ENCODE measurements around the gene ATF3. TPM values are rescaled to one million over a fixed set of nuclear protein-coding genes. Genes with fewer than 3 reads are reported as not detected.

ATF3 gene
- total RNA-seq, 1 experiment from 2014 or later = 335 TPM

- peaks cover 24% of the 10 kb centered on the region for H3K27me3 ChIP-seq (ENCODE audit: low read length)
- ATAC-seq (no peak), DNase-seq (no peak)
- H3K4me1 ChIP-seq (ENCODE audit: insufficient read depth, low read length) = peaks cover 37% of the 10 kb centered on the region
- H3K36me3 ChIP-seq (ENCODE audit: low read depth, low read length) = peaks cover 11% of the 10 kb centered on the region
- CTCF ChIA-PET = no interaction called here
- intact Hi-C loops (cut with micrococcal nuclease) = no loop called here
- H3K9me2 ChIP-seq (replicated peaks; ENCODE audit: low read length) = no peaks in the 10 kb centered on the region
- H3F3A ChIP-seq (ENCODE audit: low read length, unreplicated experiment) = no peaks in the 10 kb centered on the region
- H3K9ac ChIP-seq (ENCODE audit: low read length) = peak overlapping the region; percentile 84; the same call in 1 of the 2 replicates
- POLR2A ChIA-PET (ENCODE audit: unreplicated experiment) = no interaction called here
- H3K4me3 ChIP-seq (ENCODE audit: low read length) = peak overlapping the region; percentile 83
- H2AFZ ChIP-seq (ENCODE audit: low read length) = no peak overlapping the region
- peaks cover 36% of the 10 kb centered on the region for H3K79me2 ChIP-seq (ENCODE audit: low read length)
- no TSS peak for BruUV-seq (replicated peaks)
- TF ChIP-seq CTCF (conservative IDR thresholded peaks at IDR 0.05; ENCODE audit: low read depth, low read length) (no peak), EZH2 (IDR thresholded peaks at IDR 0.05; ENCODE audit: low read length, unreplicated experiment) (no peak), EZH2phosphoT487 (IDR thresholded peaks at IDR 0.05; ENCODE audit: borderline replicate concordance, low read length) (no peak)
- no peaks in the 10 kb centered on the region for H3K9me3 ChIP-seq (ENCODE audit: low read length)
- H4K20me1 ChIP-seq (ENCODE audit: low read length) = peaks cover 63% of the 10 kb centered on the region
- H3K27ac ChIP-seq (ENCODE audit: low read length) = no peak overlapping the region
- peak overlapping the region; percentile 87 for H3K4me2 ChIP-seq (ENCODE audit: low read length)
Measured at GRCh38 chr1:212610575-212610967, 2.0 kb downstream of the ATF3 start.

- Histone ChIP-seq H3K36me3 (ENCODE audit: low read depth, low read length) (peaks cover 17% of the 10 kb centered on the region), H3K27me3 (ENCODE audit: low read length) (peaks cover 17% of the 10 kb centered on the region), H3K9me3 (ENCODE audit: low read length) (no peaks in the 10 kb centered on the region), H3K4me3 (ENCODE audit: low read length) (peak overlapping the region; percentile 83), H3K9me2 (replicated peaks; ENCODE audit: low read length) (no peaks in the 10 kb centered on the region), H3K79me2 (ENCODE audit: low read length) (peaks cover 36% of the 10 kb centered on the region), H3K4me2 (ENCODE audit: low read length) (peak overlapping the region; percentile 87), H3F3A (ENCODE audit: low read length, unreplicated experiment) (no peaks in the 10 kb centered on the region), H3K9ac (ENCODE audit: low read length) (no peak overlapping the region), H2AFZ (ENCODE audit: low read length) (no peak overlapping the region), H3K4me1 (ENCODE audit: insufficient read depth, low read length) (peaks cover 33% of the 10 kb centered on the region), H3K27ac (ENCODE audit: low read length) (no peak overlapping the region), H4K20me1 (ENCODE audit: low read length) (peaks cover 66% of the 10 kb centered on the region)
- ChIA-PET CTCF (no interaction called here), POLR2A (ENCODE audit: unreplicated experiment) (interaction anchor here (0.6 to 0.7 kb wide), 2 partner anchors 127 to 139 kb away, joined by 6 to 7 read pairs; no protein-coding TSS in a partner anchor)
- intact Hi-C loops (cut with micrococcal nuclease) = no loop called here
- no peak for ATAC-seq
- TF ChIP-seq EZH2phosphoT487 (IDR thresholded peaks at IDR 0.05; ENCODE audit: borderline replicate concordance, low read length) (no peak), EZH2 (IDR thresholded peaks at IDR 0.05; ENCODE audit: low read length, unreplicated experiment) (no peak), CTCF (conservative IDR thresholded peaks at IDR 0.05; ENCODE audit: low read depth, low read length) (no peak)
- BruUV-seq (replicated peaks) = no TSS peak
- no peak for DNase-seq
Measured at GRCh38 chr1:212611000-212611948, 2.7 kb downstream of the ATF3 start.

All from PC-3 (cell line).